ENCODE measurements around the gene AATF. TPM values are rescaled to one million over a fixed set of nuclear protein-coding genes. Genes with fewer than 3 reads are reported as not detected.

AATF gene
- total RNA-seq, 2 experiments from 2014 or later, result 40.3 to 40.8 TPM

DNA sequence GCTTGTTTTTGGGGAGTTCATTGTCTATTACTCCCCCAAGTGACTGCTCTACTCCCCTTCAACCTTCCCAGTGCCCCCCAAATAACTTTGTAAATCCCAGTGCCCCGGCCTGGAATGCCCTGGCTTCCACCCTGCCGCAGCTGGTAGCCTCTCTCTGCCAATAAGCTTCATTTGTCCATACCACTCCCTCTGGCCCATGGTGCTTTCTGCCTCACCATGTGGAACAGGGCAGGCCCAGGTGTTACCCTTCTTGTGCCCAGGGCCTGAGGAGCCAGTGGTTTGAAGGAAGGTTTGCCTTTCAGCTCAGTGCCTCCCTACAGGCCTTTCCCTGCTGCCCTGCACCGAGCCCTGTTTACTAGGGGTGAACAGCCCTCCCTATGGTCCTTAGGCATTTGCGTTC, 134.2 kb downstream of the AATF start:
- TF ChIP-seq, protein P1, sequence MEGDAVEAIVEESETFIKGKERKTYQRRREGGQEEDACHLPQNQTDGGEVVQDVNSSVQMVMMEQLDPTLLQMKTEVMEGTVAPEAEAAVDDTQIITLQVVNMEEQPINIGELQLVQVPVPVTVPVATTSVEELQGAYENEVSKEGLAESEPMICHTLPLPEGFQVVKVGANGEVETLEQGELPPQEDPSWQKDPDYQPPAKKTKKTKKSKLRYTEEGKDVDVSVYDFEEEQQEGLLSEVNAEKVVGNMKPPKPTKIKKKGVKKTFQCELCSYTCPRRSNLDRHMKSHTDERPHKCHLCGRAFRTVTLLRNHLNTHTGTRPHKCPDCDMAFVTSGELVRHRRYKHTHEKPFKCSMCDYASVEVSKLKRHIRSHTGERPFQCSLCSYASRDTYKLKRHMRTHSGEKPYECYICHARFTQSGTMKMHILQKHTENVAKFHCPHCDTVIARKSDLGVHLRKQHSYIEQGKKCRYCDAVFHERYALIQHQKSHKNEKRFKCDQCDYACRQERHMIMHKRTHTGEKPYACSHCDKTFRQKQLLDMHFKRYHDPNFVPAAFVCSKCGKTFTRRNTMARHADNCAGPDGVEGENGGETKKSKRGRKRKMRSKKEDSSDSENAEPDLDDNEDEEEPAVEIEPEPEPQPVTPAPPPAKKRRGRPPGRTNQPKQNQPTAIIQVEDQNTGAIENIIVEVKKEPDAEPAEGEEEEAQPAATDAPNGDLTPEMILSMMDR (IDR thresholded peaks at IDR 0.05), result no peak
- peaks cover 3 to 7% of the 10 kb centered on the region in 2 experiments for H3K9me3 ChIP-seq (ENCODE audit: control insufficient read depth in 1 of 2, insufficient read depth in 1 of 2, low read length in 2 of 2)
- Mint-ChIP-seq H3K9me3 (peaks cover 5% of the 10 kb centered on the region), H3K27me3 (no peaks in the 10 kb centered on the region), H3K4me3 (no peak overlapping the region), H3K36me3 (ENCODE audit: low read depth) (peaks cover 23% of the 10 kb centered on the region), H3K4me1 (ENCODE audit: low read depth) (peaks cover 9% of the 10 kb centered on the region), H3K27ac (no peak overlapping the region)
- H3K27me3 ChIP-seq (ENCODE audit: control insufficient read depth in 1 of 2, insufficient read depth in 2 of 2, low read length in 2 of 2), result no peaks in the 10 kb centered on the region
- no peak overlapping the region for H3K4me3 ChIP-seq (ENCODE audit: low read length)
- H3K36me3 ChIP-seq (ENCODE audit: insufficient read depth, low read length), result peaks cover 13% of the 10 kb centered on the region
- POLR2A ChIA-PET, result no interaction called here
- no peak overlapping the region for H3K27ac ChIP-seq (ENCODE audit: low read depth in 1 of 2, low read length in 2 of 2)
- H3K4me1 ChIP-seq (ENCODE audit: insufficient read depth, low read length), result peaks cover 3% of the 10 kb centered on the region
- CTCF ChIA-PET, result no interaction called here
- no peak for DNase-seq
- intact Hi-C loops (cut with DNase I, micrococcal nuclease), result no loop called here
- ATAC-seq (ENCODE audit: poor library complexity), result no peak

DNA sequence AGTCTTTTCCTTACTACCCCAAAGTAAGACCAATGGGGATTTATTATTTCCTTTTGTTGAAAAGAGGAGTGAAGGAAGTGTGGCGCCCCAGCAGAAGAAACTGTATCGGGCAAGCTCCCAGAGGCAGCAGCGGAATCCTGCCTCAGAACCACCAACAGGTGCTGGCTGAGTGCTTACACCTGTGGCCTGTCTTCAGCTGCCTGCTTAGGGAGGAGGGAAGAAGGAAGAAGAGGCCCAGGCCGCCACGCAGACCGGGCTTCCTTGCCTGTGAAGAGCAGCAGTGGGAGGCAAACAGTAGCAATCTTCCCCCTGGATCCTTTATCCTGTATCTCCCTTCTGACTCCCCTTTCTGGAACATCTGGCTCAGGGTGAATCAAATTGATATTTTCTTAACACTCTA, 134.7 kb downstream of the AATF start:
- CTCF ChIA-PET, result no interaction called here
- Mint-ChIP-seq H3K36me3 (ENCODE audit: low read depth) (peaks cover 23% of the 10 kb centered on the region), H3K4me3 (no peak overlapping the region), H3K9me3 (peaks cover 5% of the 10 kb centered on the region), H3K27ac (no peak overlapping the region), H3K27me3 (no peaks in the 10 kb centered on the region), H3K4me1 (ENCODE audit: low read depth) (peaks cover 13% of the 10 kb centered on the region)
- Histone ChIP-seq H3K27ac (ENCODE audit: low read depth in 1 of 2, low read length in 2 of 2) (no peak overlapping the region), H3K9me3 (ENCODE audit: control insufficient read depth in 1 of 2, insufficient read depth in 1 of 2, low read length in 2 of 2) (peaks cover 3 to 7% of the 10 kb centered on the region in 2 experiments), H3K4me1 (ENCODE audit: insufficient read depth, low read length) (peaks cover 6% of the 10 kb centered on the region), H3K4me3 (ENCODE audit: low read length) (no peak overlapping the region), H3K27me3 (ENCODE audit: control insufficient read depth in 1 of 2, insufficient read depth in 2 of 2, low read length in 2 of 2) (no peaks in the 10 kb centered on the region), H3K36me3 (ENCODE audit: insufficient read depth, low read length) (peaks cover 13% of the 10 kb centered on the region)
- DNase-seq (no peak), ATAC-seq (ENCODE audit: poor library complexity) (no peak)
- intact Hi-C loops (cut with DNase I, micrococcal nuclease), result no loop called here
- POLR2A ChIA-PET, result no interaction called here
- TF ChIP-seq, protein P1 (IDR thresholded peaks at IDR 0.05), result no peak

DNA sequence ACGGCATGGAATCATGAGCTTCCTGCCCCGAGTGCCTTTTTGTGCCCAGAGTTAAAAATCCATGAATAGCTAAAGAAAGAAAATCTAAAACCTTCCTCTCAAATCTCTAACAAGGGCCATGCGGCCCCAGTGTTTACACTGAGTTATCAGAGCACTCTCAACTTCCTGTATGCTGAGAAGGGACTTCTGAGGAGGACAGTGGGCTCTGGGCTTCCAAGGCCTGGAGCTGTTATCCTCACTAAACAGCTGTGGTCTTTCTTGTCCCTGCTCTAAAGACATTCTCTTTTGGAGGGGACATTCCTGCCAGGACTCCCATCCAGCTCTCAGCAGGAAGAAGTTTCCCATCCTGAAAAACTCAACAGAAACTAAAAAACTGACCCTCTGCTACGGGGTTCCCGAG, 135.6 kb downstream of the AATF start:
- no peak for ATAC-seq (ENCODE audit: poor library complexity)
- ChIA-PET POLR2A (no interaction called here), CTCF (no interaction called here)
- H3K4me3 Mint-ChIP-seq, result no peak overlapping the region
- TF ChIP-seq, protein P1 (IDR thresholded peaks at IDR 0.05), result no peak
- no peaks in the 10 kb centered on the region for H3K27me3 ChIP-seq (ENCODE audit: control insufficient read depth in 1 of 2, insufficient read depth in 2 of 2, low read length in 2 of 2)
- no peak overlapping the region for H3K27ac Mint-ChIP-seq
- no peak for DNase-seq
- H3K27me3 Mint-ChIP-seq, result no peaks in the 10 kb centered on the region
- H3K36me3 Mint-ChIP-seq (ENCODE audit: low read depth), result peaks cover 23% of the 10 kb centered on the region
- peaks cover 3 to 4% of the 10 kb centered on the region in 2 experiments for H3K9me3 ChIP-seq (ENCODE audit: control insufficient read depth in 1 of 2, insufficient read depth in 1 of 2, low read length in 2 of 2)
- peaks cover 4% of the 10 kb centered on the region for H3K9me3 Mint-ChIP-seq
- no peak overlapping the region for H3K27ac ChIP-seq (ENCODE audit: low read depth in 1 of 2, low read length in 2 of 2)
- no peak overlapping the region for H3K4me3 ChIP-seq (ENCODE audit: low read length)
- intact Hi-C loops (cut with DNase I, micrococcal nuclease), result no loop called here
- peaks cover 22% of the 10 kb centered on the region for H3K4me1 Mint-ChIP-seq (ENCODE audit: low read depth)
- peaks cover 13% of the 10 kb centered on the region for H3K36me3 ChIP-seq (ENCODE audit: insufficient read depth, low read length)
- peaks cover 15% of the 10 kb centered on the region for H3K4me1 ChIP-seq (ENCODE audit: insufficient read depth, low read length)
